ENCODE measurements around the gene TMEM176B. TPM values are rescaled to one million over a fixed set of nuclear protein-coding genes. Genes with fewer than 3 reads are reported as not detected.

The TMEM176B gene
- total RNA-seq, 4 donors from 2014 or later: 30.4 to 369 (median 224) TPM

DNA sequence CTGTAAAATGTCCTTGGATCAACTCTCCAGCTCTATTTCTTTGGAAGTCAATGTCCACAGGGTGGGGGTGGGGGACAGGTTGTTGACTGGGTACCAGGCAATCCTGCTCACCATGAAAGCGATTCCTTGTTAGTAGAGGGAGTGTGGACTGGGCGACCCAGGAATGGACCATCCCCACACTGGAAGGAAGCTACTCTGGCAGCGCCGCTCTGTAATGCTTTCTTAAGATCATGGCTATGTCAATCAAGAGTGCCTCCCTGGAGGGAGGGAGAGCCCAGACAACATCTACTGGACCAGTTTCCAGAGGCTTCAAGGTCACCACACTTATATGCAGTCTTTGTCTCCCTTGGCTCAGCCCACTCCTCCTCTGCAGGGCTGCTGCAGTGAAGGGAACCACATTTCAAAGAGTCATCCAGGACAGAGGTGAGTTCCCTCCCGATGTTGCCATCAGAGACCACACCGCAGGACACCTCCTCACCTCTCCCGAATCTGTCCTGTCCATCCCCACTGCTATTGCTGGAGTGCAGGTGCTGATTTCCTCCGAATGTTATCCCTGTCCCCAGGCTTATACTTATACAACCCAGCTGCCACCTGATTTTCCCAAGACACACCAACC, 56.0 kb downstream of the TMEM176B start:
- Histone ChIP-seq H3K36me3 (no peaks in the 10 kb centered on the region), H3K27me3 (no peaks in the 10 kb centered on the region), H3K4me3 (no peak overlapping the region), H3K9me3 (no peaks in the 10 kb centered on the region), H3K27ac (no peak overlapping the region), H3K4me1 (peaks cover 0 to 9% (median 0%) of the 10 kb centered on the region in 4 donors)
- WGBS, 2 donors (ENCODE audit: low coverage in 1 of 2): 75 to 83% methylated on average over 1 to 8 of the region's 8 CpGs
- TF ChIP-seq POLR2A (IDR thresholded peaks at IDR 0.05) (no peak), CTCF (IDR thresholded peaks at IDR 0.05) (no peak), EP300 (IDR thresholded peaks at IDR 0.05; ENCODE audit: low read depth) (no peak), POLR2AphosphoS5 (IDR thresholded peaks at IDR 0.05) (no peak)
- in situ Hi-C loops (cut with MboI; ENCODE audit: low pct_ligation_motif_present in 1 of 4, low pct_unique_long_range_greater_than_20kb in 1 of 4, low sequenced_read_pairs in 3 of 4): loop anchor here in 2 of 4 donors (10.0 to 25.0 kb wide), 2 partner anchors 282 to 289 kb away; partner anchors contain the start of gene GIMAP8 (in 2 of the 2)
- intact Hi-C loops (cut with DNase I; ENCODE audit: low total_unique reads): no loop called here
- no peak for DNase-seq

DNA sequence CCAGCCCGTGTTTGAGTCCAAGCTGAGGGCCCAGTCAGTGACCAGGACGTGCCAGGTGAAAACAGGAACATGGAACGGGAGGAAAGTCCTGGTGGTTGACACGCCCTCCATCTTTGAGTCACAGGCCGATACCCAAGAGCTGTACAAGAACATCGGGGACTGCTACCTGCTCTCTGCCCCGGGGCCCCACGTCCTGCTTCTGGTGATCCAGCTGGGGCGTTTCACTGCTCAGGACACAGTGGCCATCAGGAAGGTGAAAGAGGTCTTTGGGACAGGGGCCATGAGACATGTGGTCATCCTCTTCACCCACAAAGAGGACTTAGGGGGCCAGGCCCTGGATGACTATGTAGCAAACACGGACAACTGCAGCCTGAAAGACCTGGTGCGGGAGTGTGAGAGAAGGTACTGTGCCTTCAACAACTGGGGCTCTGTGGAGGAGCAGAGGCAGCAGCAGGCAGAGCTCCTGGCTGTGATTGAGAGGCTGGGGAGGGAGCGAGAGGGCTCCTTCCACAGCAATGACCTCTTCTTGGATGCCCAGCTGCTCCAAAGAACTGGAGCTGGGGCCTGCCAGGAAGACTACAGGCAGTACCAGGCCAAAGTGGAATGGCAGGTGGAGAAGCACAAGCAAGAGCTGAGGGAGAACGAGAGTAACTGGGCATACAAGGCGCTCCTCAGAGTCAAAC, 57.7 kb downstream of the TMEM176B start:
- Histone ChIP-seq H3K36me3 (no peaks in the 10 kb centered on the region), H3K27ac (peak overlapping the region in 3 of 4 donors; percentile 1 to 48 (median 21)), H3K4me3 (peak overlapping the region in 1 of 4 donors; percentile 0), H3K9me3 (no peaks in the 10 kb centered on the region), H3K4me1 (peaks cover 0 to 16% (median 0%) of the 10 kb centered on the region in 4 donors), H3K27me3 (no peaks in the 10 kb centered on the region)
- in situ Hi-C loops (cut with MboI; ENCODE audit: low pct_ligation_motif_present in 1 of 4, low pct_unique_long_range_greater_than_20kb in 1 of 4, low sequenced_read_pairs in 3 of 4) (loop anchor here in 2 of 4 donors (10.0 to 25.0 kb wide), 2 partner anchors 280 to 288 kb away; partner anchors contain the start of gene GIMAP8 (in 2 of the 2)), intact Hi-C loops (cut with DNase I; ENCODE audit: low total_unique reads) (no loop called here)
- TF ChIP-seq CTCF (IDR thresholded peaks at IDR 0.05) (no peak), EP300 (IDR thresholded peaks at IDR 0.05; ENCODE audit: low read depth) (no peak), POLR2A (IDR thresholded peaks at IDR 0.05) (no peak), POLR2AphosphoS5 (IDR thresholded peaks at IDR 0.05) (no peak)
- no peak for DNase-seq
- WGBS, 2 donors (ENCODE audit: low coverage in 1 of 2): 80 to 85% methylated on average over 5 to 14 of the region's 14 CpGs

Other genes starting within 250 kb of the TMEM176B start
- gene GIMAP4, start 233.0 kb downstream of the TMEM176B start, total RNA-seq: 10 to 100 TPM in 3 of 4 donors, 1 to 10 TPM in 1; 7.1 to 37.6 (median 15.7) TPM
- gene GIMAP6, start 168.0 kb downstream of the TMEM176B start, total RNA-seq: 10 to 100 TPM in 1 of 4 donors, 1 to 10 TPM in 3; 2.2 to 11.7 (median 6.9) TPM
- 10 to 100 TPM in 1 of 4 donors, 1 to 10 TPM in 1, not detected in 2; 4.5 to 16.2 TPM for gene GIMAP2, start 114.7 kb downstream of the TMEM176B start, total RNA-seq
- gene GIMAP1, start 83.8 kb downstream of the TMEM176B start, total RNA-seq: 1 to 10 TPM in 3 of 4 donors, under 1 TPM in 1; 0.40 to 3.0 (median 1.8) TPM
- 10 to 100 TPM in 2 of 4 donors, 1 to 10 TPM in 2; 2.6 to 15.7 (median 11.2) TPM for gene GIMAP5, start 62.9 kb downstream of the TMEM176B start, total RNA-seq
- 100 to 1,000 TPM in 3 of 4 donors, 10 to 100 TPM in 1; 44.6 to 210 (median 171) TPM for gene TMEM176A, start 405 bp upstream of the TMEM176B start, total RNA-seq
- gene AOC1, start 52.2 kb upstream of the TMEM176B start, total RNA-seq: 100 to 1,000 TPM; 143 to 687 (median 427) TPM
- gene KCNH2, start 178.0 kb upstream of the TMEM176B start, total RNA-seq: 10 to 100 TPM in 3 of 4 donors, 1 to 10 TPM in 1; 9.5 to 39.0 (median 19.3) TPM
- 10 to 100 TPM in 2 of 4 donors, 1 to 10 TPM in 2; 2.5 to 34.2 (median 7.0) TPM for gene NOS3, start 190.7 kb upstream of the TMEM176B start, total RNA-seq
- gene ATG9B, start 224.1 kb upstream of the TMEM176B start, total RNA-seq: 1 to 10 TPM in 1 of 4 donors, not detected in 3; 1.1 TPM
- 10 to 100 TPM; 33.3 to 76.4 (median 51.4) TPM for gene ABCB8, start 228.1 kb upstream of the TMEM176B start, total RNA-seq
- 1 to 10 TPM; 2.6 to 4.3 (median 3.1) TPM for gene ASIC3, start 248.2 kb upstream of the TMEM176B start, total RNA-seq

Data from transverse colon (tissue), 4 donors.